ENCODE results near the gene SEC22A.
"Not testable (repeated sequence)": the region's sequence is repeated elsewhere in the genome, so short reads cannot be mapped to it uniquely, and the experiment has no call there.

SEC22A gene

DNA sequence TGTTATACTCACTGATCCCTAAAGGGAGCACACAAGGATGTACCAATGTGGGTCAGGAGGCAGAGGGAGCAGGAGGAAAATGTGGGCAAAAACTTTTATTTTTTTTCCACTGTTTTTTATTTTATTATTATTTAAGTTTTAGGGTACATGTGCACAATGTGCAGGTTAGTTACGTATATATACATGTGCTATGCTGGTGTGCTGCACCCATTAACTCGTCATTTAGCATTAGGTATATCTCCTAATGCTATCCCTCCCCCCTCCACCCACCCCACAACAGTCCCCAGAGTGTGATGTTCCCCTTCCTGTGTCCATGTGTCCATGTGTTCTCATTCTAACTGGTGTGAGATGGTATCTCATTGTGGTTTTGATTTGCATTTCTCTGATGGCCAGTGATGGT is 37.4 kb downstream of the SEC22A start:
- not testable (repeated sequence) for H3K9me3 ChIP-seq (ENCODE audit: control insufficient read depth, low read length); H3K27me3 ChIP-seq (replicated peaks; ENCODE audit: control insufficient read depth, insufficient read depth, low read length); H3K4me1 ChIP-seq (ENCODE audit: control insufficient read depth, insufficient read depth, low read length); H3K9ac ChIP-seq (ENCODE audit: low read length); DNase-seq (ENCODE audit: low read depth); H3K4me3 ChIP-seq (ENCODE audit: low read length)
- peaks cover 23% of the 10 kb centered on the region for H3K36me3 ChIP-seq (ENCODE audit: control insufficient read depth, insufficient read depth, low read length, severe bottlenecking)

DNA sequence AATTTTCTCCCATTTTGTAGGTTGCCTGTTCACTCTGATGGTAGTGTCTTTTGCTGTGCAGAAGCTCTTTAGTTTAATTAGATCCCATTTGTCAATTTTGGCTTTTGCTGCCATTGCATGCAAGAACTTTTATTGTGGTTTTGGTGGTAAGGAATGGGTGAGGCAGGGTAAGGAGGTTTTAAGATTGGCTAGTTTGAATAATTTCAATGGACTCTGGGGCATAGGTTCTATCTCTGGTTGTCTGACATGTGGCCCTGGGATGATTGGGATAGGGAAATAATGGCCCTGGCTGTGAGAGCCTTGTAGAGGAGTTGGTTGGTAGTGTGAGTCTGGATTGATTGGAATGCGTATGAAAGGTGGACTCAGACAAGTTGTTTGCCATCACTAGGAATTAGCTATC is 38.0 kb downstream of the SEC22A start:
- Histone ChIP-seq H3K9me3 (ENCODE audit: control insufficient read depth, low read length) (no peaks in the 10 kb centered on the region), H3K27me3 (replicated peaks; ENCODE audit: control insufficient read depth, insufficient read depth, low read length) (no peaks in the 10 kb centered on the region), H3K9ac (ENCODE audit: low read length) (no peak overlapping the region), H3K4me1 (ENCODE audit: control insufficient read depth, insufficient read depth, low read length) (no peaks in the 10 kb centered on the region), H3K4me3 (ENCODE audit: low read length) (no peak overlapping the region), H3K36me3 (ENCODE audit: control insufficient read depth, insufficient read depth, low read length, severe bottlenecking) (peaks cover 23% of the 10 kb centered on the region)
- DNase-seq (ENCODE audit: low read depth) = no peak

DNA sequence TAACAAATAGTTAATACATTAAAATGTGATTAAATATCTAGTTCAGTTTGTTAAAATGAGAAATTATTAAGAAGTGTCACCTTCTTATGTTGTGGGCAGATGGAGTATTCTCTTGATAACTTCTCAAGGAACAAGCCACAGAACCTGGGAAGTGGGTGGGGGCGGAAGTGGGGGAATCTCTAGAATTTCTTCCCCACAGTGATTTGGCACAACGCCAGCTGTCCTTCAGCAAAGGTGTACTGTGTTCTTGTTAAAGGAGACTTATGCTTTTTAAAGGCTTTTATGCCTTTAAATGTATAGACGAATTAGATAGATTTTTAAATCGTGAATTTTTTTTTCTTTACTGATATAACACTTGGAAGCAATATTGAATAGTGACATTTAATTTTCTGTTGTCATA is 42.4 kb downstream of the SEC22A start:
- DNase-seq (ENCODE audit: low read depth) = no peak
- no peaks in the 10 kb centered on the region for H3K27me3 ChIP-seq (replicated peaks; ENCODE audit: control insufficient read depth, insufficient read depth, low read length)
- no peaks in the 10 kb centered on the region for H3K9me3 ChIP-seq (ENCODE audit: control insufficient read depth, low read length)
- no peak overlapping the region for H3K9ac ChIP-seq (ENCODE audit: low read length)
- H3K4me1 ChIP-seq (ENCODE audit: control insufficient read depth, insufficient read depth, low read length) = peaks cover 12% of the 10 kb centered on the region
- H3K36me3 ChIP-seq (ENCODE audit: control insufficient read depth, insufficient read depth, low read length, severe bottlenecking) = peaks cover 38% of the 10 kb centered on the region
- no peak overlapping the region for H3K4me3 ChIP-seq (ENCODE audit: low read length)

DNA sequence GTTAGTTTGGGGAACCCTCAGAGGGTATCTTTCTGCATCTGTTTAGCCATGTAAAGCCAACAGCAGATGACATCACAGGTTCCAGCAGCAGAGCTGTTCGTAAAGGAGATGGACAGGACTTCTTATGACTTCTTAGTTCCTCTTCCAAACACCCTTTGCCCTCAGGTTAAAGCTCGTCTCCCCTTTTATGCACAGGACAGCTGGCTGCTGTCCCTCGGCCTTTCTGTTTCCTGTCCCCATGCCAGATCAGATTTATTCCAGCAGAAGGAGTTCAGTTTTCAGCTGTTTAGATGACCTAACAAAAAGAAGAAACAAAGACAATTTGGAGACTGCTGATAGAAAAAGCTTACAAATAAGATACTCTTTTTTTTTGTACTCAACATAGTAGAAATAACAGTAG is 45.1 kb downstream of the SEC22A start:
- H3K4me3 ChIP-seq (ENCODE audit: low read length) = no peak overlapping the region
- H3K27me3 ChIP-seq (replicated peaks; ENCODE audit: control insufficient read depth, insufficient read depth, low read length) = no peaks in the 10 kb centered on the region
- peaks cover 12% of the 10 kb centered on the region for H3K4me1 ChIP-seq (ENCODE audit: control insufficient read depth, insufficient read depth, low read length)
- H3K9me3 ChIP-seq (ENCODE audit: control insufficient read depth, low read length) = no peaks in the 10 kb centered on the region
- no peak overlapping the region for H3K9ac ChIP-seq (ENCODE audit: low read length)
- DNase-seq (ENCODE audit: low read depth) = no peak
- H3K36me3 ChIP-seq (ENCODE audit: control insufficient read depth, insufficient read depth, low read length, severe bottlenecking) = peaks cover 36% of the 10 kb centered on the region

DNA sequence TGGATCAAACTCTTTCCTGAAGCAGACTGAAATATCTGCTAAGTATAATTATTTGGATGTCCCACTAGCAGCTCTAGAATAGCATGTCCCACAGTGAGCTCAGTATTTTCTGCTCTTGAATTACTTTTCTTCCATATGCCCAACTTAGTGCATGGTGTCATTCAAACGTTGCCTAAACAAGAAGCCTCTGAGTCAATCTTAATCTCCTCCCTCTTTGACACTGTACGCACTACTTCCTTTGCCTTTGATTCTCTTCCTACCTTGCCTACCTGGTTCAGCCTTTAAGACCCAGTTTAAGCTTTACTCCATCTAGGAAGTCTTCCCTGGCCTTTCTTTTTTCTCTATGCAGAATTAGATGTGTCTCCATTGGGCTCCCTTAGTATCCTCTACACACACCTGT is 54.5 kb downstream of the SEC22A start:
- no peak for DNase-seq (ENCODE audit: low read depth)
- no peaks in the 10 kb centered on the region for H3K27me3 ChIP-seq (replicated peaks; ENCODE audit: control insufficient read depth, insufficient read depth, low read length)
- no peaks in the 10 kb centered on the region for H3K9me3 ChIP-seq (ENCODE audit: control insufficient read depth, low read length)
- peaks cover 5% of the 10 kb centered on the region for H3K4me1 ChIP-seq (ENCODE audit: control insufficient read depth, insufficient read depth, low read length)
- H3K4me3 ChIP-seq (ENCODE audit: low read length) = no peak overlapping the region
- H3K36me3 ChIP-seq (ENCODE audit: control insufficient read depth, insufficient read depth, low read length, severe bottlenecking) = peaks cover 9% of the 10 kb centered on the region
- no peak overlapping the region for H3K9ac ChIP-seq (ENCODE audit: low read length)

DNA sequence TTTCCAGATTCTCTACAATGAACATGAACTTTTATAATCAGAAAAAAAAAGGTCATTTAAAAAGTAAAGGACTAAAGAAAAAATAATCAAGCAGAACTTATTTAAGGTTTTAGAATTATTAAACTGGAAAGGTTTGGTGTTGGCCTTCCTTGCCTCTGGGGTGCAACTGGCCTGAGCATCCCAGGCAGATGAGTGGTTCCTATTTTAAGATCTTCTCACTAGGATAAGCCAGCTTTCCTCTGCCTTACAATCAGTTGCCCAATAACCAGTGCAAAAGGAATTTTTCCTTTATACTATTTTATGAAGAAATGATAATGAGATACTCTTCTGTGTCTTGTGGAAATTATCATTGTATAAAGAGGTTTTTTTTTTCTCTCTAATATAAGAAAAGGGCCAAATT is 56.6 kb downstream of the SEC22A start:
- H3K4me1 ChIP-seq (ENCODE audit: control insufficient read depth, insufficient read depth, low read length) = peaks cover 5% of the 10 kb centered on the region
- no peaks in the 10 kb centered on the region for H3K27me3 ChIP-seq (replicated peaks; ENCODE audit: control insufficient read depth, insufficient read depth, low read length)
- DNase-seq (ENCODE audit: low read depth) = peak; percentile 19
- peak overlapping the region; percentile 16 for H3K9ac ChIP-seq (ENCODE audit: low read length)
- H3K4me3 ChIP-seq (ENCODE audit: low read length) = no peak overlapping the region
- H3K36me3 ChIP-seq (ENCODE audit: control insufficient read depth, insufficient read depth, low read length, severe bottlenecking) = peaks cover 4% of the 10 kb centered on the region
- H3K9me3 ChIP-seq (ENCODE audit: control insufficient read depth, low read length) = no peaks in the 10 kb centered on the region

DNA sequence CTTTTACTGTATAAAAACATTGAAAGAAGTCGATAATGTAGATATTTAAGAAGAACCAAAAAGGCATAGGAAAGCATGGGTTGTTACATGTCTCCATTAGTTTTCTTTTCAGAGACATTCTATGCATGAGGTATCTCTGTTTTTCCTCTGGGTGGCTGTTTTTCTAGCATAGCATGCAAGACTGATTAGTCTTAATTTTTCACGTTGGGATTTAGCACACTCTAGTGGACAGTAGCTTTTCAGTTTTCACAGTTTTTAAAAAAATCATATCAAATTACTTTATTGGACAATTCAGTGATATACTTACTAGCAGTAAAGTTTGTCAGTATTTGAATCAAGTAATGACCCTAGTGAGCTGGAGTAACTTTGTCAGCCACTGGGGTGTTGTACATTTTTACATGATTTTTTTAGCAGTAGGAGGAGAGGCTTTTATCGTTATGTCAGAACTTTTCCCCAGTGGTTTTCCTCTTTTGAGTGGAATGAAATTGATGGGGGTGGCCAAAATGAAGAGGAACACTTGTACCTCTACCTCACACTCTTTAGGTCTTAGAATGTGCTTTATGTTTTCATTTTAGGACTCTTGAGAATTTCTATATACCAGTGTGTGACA is 57.2 kb downstream of the SEC22A start:
- no peaks in the 10 kb centered on the region for H3K9me3 ChIP-seq (ENCODE audit: control insufficient read depth, low read length)
- H3K36me3 ChIP-seq (ENCODE audit: control insufficient read depth, insufficient read depth, low read length, severe bottlenecking) = peaks cover 4% of the 10 kb centered on the region
- H3K9ac ChIP-seq (ENCODE audit: low read length) = peak overlapping the region; percentile 16
- peak; percentile 81 for DNase-seq (ENCODE audit: low read depth)
- H3K4me3 ChIP-seq (ENCODE audit: low read length) = no peak overlapping the region
- H3K27me3 ChIP-seq (replicated peaks; ENCODE audit: control insufficient read depth, insufficient read depth, low read length) = no peaks in the 10 kb centered on the region
- peaks cover 5% of the 10 kb centered on the region for H3K4me1 ChIP-seq (ENCODE audit: control insufficient read depth, insufficient read depth, low read length)

DNA sequence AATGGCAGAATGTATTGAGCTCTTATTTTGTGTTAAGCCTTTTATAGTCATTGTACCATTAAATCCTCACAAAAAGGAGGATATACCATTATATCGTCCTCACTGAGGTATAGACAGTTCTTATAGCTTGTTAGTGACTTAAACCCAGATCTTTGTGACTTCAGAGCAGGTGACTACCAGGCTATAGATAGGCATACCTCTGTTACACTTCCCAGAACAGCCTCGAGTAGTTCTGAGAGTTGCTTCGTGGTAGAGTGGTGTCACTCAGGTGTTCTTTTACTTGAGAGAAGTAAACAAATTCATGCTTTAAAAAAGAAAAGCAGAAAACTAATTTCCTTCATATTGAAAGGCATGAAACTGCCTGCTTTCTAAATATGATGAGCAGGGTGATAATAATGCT is 59.9 kb downstream of the SEC22A start:
- no peak overlapping the region for H3K9ac ChIP-seq (ENCODE audit: low read length)
- no peaks in the 10 kb centered on the region for H3K9me3 ChIP-seq (ENCODE audit: control insufficient read depth, low read length)
- H3K36me3 ChIP-seq (ENCODE audit: control insufficient read depth, insufficient read depth, low read length, severe bottlenecking) = peaks cover 4% of the 10 kb centered on the region
- no peak overlapping the region for H3K4me3 ChIP-seq (ENCODE audit: low read length)
- DNase-seq (ENCODE audit: low read depth) = no peak
- peaks cover 5% of the 10 kb centered on the region for H3K4me1 ChIP-seq (ENCODE audit: control insufficient read depth, insufficient read depth, low read length)
- H3K27me3 ChIP-seq (replicated peaks; ENCODE audit: control insufficient read depth, insufficient read depth, low read length) = no peaks in the 10 kb centered on the region

DNA sequence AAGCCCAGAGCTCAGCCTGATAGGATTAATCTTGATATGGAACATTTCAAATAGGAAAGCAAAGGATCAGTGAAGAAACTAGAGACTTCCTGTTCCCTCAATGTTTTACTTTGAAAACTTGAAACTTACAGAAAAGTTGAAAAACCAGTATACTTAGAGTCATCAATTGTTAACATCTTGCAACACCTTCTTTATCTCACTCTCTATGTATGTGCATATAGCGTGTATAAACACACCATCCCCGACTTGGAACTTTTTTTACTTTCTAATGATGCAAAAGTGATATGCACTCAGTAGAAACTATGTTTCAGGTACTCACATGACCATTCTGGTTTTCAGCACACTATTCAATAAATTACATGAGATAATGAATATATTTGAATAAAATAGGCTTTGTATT is 60.5 kb downstream of the SEC22A start:
- H3K9me3 ChIP-seq (ENCODE audit: control insufficient read depth, low read length) = no peaks in the 10 kb centered on the region
- no peak for DNase-seq (ENCODE audit: low read depth)
- H3K36me3 ChIP-seq (ENCODE audit: control insufficient read depth, insufficient read depth, low read length, severe bottlenecking) = peaks cover 4% of the 10 kb centered on the region
- H3K4me1 ChIP-seq (ENCODE audit: control insufficient read depth, insufficient read depth, low read length) = peaks cover 5% of the 10 kb centered on the region
- no peak overlapping the region for H3K9ac ChIP-seq (ENCODE audit: low read length)
- no peaks in the 10 kb centered on the region for H3K27me3 ChIP-seq (replicated peaks; ENCODE audit: control insufficient read depth, insufficient read depth, low read length)
- H3K4me3 ChIP-seq (ENCODE audit: low read length) = no peak overlapping the region

DNA sequence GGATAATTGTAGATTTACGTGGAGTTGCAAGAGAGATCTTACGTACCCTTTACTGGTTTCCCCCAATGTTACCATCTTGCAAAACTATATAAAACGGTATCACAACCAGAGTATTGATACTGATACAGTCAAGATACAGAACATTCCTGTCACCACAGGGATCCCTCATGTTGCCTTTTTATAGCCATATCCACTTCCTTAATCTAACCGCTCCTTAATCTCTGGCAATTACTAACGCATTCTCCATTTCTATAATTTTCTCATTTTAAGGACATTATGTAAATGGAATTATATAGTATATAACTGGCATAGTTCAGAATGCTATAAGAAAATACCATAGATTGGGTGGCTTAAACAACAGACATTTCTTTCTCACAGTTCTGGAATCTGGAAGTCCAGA is 61.1 kb downstream of the SEC22A start:
- peaks cover 4% of the 10 kb centered on the region for H3K36me3 ChIP-seq (ENCODE audit: control insufficient read depth, insufficient read depth, low read length, severe bottlenecking)
- no peaks in the 10 kb centered on the region for H3K9me3 ChIP-seq (ENCODE audit: control insufficient read depth, low read length)
- no peak for DNase-seq (ENCODE audit: low read depth)
- H3K4me3 ChIP-seq (ENCODE audit: low read length) = no peak overlapping the region
- H3K27me3 ChIP-seq (replicated peaks; ENCODE audit: control insufficient read depth, insufficient read depth, low read length) = no peaks in the 10 kb centered on the region
- peaks cover 5% of the 10 kb centered on the region for H3K4me1 ChIP-seq (ENCODE audit: control insufficient read depth, insufficient read depth, low read length)
- no peak overlapping the region for H3K9ac ChIP-seq (ENCODE audit: low read length)

DNA sequence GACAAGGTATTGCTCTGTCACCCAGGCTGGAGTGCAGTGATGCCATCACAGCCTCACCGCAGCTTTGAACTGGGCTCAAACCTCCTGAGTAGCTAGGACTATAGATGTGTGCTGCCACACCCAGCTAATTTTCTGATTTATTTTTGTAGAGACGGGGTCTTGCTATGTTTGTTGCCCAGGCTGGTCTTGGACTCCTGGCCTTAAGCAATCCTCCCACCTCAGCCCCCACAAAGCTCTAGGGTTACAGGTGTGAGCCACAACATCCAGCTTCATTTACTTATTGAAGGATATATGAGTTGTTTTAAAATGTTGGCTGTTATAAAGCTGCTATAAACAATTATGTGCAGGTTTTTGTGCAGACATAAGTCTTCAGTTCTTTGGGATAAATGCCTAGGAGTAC is 62.2 kb downstream of the SEC22A start:
- Histone ChIP-seq H3K4me3 (ENCODE audit: low read length) (no peak overlapping the region), H3K9me3 (ENCODE audit: control insufficient read depth, low read length) (no peaks in the 10 kb centered on the region), H3K9ac (ENCODE audit: low read length) (no peak overlapping the region), H3K36me3 (ENCODE audit: control insufficient read depth, insufficient read depth, low read length, severe bottlenecking) (peaks cover 10% of the 10 kb centered on the region), H3K4me1 (ENCODE audit: control insufficient read depth, insufficient read depth, low read length) (no peaks in the 10 kb centered on the region), H3K27me3 (replicated peaks; ENCODE audit: control insufficient read depth, insufficient read depth, low read length) (no peaks in the 10 kb centered on the region)
- no peak for DNase-seq (ENCODE audit: low read depth)

DNA sequence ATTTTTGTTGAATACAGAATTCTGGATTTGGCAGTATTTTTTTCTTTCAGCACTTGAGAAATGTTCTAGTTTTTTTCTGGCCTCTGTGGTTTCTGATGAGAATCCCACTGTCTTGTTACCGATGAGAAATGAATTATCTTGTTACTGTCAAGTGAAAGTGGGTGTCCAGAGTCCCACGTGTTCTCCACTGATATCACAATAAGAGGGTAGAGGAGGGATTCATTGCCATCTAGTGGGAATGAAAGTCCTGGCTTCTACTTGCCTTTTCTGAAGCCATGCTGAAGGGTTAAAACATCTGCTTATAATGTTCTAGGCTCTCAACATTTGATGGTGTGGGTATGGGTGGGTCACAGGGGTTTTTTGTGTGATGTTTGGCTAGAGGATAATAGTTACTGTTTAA is 66.1 kb downstream of the SEC22A start:
- H3K9ac ChIP-seq (ENCODE audit: low read length) = no peak overlapping the region
- peaks cover 6% of the 10 kb centered on the region for H3K36me3 ChIP-seq (ENCODE audit: control insufficient read depth, insufficient read depth, low read length, severe bottlenecking)
- DNase-seq (ENCODE audit: low read depth) = no peak
- H3K4me1 ChIP-seq (ENCODE audit: control insufficient read depth, insufficient read depth, low read length) = peaks cover 21% of the 10 kb centered on the region
- no peaks in the 10 kb centered on the region for H3K9me3 ChIP-seq (ENCODE audit: control insufficient read depth, low read length)
- H3K27me3 ChIP-seq (replicated peaks; ENCODE audit: control insufficient read depth, insufficient read depth, low read length) = no peaks in the 10 kb centered on the region
- H3K4me3 ChIP-seq (ENCODE audit: low read length) = no peak overlapping the region

All from adipocyte (in vitro differentiated cells).